A204.1 (cell line): Measurements from ENCODE around the gene MGLL.

Experiments used
- FAIRE-seq: peaks from 2 replicates; lab custom pipeline; 2012; peaks lifted over from hg19 to GRCh38; lab: Jason Lieb, UNC

Gene MGLL

DNA sequence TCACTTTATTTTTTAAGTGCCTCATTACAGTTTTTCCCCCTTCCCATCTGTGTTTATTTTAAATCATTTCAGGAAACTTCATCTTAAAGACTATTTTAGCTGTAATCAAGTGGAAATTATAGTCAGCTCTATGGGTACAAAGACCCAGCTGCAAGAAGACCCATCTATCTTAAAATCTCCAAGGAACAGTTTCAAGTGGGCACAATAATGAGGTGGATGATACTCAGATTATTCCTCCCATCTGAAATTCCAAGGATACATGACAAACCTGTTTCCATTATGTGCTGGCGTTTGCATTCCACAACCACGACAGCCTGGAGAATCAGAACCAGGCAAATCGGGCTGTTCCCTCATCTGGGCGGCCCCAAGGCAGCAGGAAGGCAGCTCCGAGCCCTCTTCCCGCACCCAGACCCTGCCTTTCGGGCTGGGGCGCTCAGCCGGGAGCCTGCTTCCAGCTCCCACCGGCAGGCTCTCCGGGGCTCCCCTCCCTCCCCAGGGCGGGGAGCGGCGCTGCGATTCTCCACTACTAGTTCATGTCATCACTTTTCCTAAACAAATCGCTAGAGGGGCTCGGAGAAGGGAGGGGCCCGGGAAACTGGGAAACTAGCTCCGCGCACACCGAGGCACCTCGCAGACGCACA is at the start of gene MGLL:
TSS of gene MGLL (minus strand) at position 475 of the 641 bp plus-strand sequence. CDS start at position 278, 197 bp downstream.
- no peak for FAIRE-seq

DNA sequence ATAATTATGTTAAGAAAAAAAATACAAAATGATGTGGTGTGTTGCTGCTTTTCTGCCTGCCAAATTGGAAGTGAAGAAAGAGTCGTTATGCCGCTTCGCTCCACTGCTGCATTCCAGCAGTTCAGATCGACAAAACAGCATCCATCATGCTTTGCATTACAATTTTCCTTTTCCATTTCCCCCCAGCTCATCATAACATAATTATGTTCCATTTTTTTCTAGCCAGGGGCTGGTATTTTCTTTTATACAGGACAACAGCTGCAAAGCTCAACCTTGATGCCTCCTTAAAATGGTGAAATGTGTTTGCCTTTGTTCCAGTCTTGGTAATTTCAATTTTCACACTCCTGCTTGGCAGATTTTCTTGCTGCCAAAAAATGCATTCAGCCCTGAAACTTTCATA is 47.8 kb upstream of the MGLL start:
- no peak for FAIRE-seq

DNA sequence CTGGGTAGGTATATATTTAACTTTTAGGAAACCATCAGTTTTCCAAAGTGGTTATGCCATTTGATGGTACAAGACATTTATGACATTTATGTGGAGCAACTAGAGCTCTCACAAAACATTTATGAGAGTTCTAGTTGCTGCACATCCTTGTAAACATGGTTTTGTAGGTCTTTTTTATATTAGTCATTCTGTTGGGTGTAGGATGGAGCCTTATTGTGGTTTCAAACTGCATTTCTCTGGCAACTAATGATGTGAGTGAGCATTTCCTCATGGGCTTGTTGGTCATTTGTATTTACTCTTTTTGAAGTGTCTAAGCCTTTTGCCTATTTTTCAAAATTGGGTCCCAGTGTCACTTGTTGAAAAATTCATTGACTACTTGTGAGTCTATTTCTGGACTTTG is 45.7 kb upstream of the MGLL start:
- no peak for FAIRE-seq

DNA sequence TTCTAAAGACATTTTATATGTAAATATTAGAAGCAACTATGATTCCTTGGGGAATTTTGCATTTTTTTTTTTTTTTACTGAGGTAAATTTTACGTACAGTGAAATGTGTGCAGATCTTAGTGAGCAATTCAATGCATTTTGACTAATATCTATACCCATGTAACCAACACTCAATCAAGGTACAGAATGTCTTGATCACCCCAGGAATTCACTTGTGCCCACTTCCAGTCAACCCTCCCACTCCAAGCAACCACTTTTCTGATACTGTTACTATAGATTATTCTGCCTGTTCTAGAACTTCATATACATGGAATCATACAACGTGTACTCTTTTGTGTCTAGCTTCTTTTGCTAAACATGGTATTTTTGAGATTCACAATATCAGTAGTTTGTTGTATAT is 45.1 kb upstream of the MGLL start:
- FAIRE-seq = no peak

DNA sequence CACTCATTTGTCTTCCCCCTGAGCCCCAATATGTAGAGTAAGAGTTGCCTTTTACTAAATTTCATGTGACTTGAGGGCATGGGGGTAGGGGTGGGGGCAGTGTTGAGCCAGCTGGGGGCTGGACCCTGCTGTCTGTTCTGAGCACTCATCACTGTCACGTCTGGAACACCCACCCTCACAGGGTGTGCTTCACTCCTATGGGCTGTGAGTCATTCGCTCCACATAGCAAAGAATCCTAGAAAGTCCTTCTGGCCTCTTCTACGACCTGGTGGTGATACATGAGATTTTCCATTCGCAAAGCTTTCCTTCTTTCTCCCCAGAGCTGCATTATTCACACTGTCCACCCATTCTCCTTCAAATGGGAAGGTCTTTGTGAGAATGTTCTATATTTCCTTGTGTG is 43.6 kb upstream of the MGLL start:
- no peak for FAIRE-seq

DNA sequence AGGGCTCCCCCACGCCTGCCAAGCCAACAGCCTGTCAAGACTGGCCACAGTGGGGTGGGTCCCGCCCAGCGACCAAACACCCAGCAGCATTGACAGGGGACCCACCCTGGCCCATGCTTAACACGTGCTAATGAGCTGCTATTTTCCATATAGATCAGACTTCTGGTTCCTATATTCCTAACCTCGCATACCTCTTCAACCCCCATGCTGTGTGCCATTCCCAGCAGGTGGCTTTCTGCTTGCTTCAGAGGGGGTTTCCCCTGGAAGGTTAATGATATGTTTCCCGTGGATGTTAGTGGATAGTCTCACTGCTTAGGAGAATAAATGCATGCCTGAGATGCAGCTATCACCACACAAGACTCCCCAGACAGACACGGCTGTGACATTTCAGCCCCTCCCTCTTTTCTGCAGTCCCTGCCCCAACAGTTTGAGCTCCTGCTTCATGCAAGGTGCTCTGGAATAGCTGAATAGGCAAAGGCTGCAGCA is 37.9 kb upstream of the MGLL start:
- FAIRE-seq = no peak

DNA sequence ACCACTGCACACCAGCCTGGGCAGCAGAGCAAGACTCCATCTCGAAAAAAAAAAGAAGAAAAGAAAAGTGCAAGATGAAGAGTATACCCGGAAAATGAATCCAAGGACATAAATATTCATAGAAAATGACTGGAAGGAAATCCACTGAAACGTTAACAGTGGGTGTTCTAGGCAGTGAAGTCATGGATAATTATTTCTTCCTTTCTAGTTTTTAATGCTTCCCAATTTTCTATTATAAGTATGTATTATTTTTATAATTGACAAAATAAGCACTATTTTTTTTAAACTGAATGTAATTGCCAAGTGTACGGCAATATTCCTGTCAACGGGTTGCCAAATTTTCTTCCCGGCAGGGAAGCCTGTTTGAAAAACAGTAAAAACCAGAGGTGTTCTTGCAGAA is 37.4 kb upstream of the MGLL start:
- FAIRE-seq = no peak

DNA sequence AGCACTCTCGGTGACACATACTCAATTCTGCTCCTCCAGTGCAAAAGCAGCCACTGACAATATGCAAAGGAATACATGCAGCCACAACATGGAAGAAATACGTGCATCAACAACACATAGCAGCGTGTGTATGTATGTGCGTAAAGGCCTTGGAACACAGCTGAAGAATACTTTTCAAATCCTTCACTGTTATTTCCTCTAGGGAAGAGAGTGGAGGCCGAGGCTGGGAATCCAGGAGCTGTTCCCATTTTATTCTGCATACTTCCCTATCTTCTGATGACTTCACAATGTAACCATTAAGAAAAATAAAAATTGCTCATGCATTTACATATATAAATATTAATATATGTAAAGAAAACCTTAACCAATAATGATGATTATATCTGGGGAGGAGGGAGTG is 36.6 kb upstream of the MGLL start:
- FAIRE-seq = no peak

DNA sequence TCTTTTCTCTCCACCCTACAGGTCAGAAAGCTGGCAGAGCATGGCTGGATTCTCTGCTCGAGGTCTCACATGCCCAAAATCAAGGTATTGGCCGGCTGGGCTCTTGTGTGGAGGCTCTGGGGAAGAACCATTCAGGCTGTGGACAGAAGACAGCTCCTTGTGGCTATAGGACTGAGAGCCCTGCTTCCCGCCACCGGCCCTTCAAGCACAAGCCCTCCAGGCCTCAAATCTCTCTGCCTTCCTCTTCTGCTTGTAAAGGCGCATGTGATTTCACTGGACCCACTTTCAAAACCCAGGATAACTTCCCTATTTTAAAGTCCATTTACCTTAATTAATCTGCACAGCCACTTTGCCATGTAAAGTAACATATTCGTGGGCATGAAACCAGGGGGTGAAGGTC is 36.2 kb upstream of the MGLL start:
- FAIRE-seq = no peak

DNA sequence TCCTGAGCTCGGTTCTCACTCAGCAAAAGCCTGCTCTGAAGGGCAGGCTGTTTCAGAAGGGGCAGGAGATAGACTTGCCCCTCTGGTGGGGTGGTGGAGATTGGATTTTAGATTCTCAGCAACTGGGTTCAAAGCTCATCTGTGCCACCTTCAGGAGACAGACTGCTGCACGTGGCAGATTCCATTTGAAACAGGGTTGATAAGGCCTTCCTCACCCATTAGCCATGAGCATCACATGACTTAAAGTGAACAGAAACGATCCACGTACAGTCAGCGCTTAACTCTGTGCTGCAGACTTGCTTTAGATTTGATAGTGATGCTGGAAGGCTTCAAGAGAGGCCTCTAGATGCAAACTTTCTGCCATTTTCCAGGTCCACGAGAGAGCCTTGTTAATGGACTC is 35.0 kb upstream of the MGLL start:
- FAIRE-seq = no peak

DNA sequence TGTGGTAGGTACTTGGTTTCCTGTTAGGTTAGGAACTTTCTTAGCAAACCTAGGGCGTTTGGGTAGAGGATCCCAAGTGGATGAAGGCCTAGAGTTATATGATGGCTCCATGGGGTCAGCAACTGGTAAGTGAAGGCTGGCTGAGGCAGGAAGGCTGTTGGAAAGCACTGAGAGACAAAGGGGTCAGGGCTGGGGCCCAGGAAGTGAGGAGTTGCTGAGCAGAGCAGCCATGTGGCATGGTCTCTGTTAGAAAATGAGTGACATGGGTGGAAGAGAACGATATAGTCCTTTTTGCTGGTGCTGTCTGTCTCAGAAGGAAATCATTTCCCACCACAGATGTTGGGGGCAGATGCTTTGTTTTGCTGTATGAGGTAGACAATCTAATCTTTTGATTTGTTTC is 34.5 kb upstream of the MGLL start:
- no peak for FAIRE-seq

DNA sequence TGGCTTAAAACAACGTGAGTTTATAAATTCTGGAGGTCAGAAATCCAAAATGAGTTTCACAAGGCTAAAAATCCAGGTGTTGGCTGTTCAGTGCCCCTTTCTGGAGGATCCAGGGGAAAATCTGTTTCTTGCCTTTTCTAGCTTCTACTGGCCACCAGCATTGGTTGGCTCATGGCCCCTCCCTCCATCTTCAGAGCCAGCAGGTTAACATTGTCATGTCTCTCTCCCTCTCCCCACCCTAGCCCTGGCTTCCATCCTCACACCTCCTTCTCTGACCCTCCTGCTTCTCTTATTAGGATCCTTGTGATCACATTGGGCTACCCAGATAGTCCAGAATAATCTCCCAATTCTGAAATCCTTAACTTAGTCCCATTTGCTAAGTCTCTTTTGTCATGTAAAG is 32.9 kb upstream of the MGLL start:
- no peak for FAIRE-seq

DNA sequence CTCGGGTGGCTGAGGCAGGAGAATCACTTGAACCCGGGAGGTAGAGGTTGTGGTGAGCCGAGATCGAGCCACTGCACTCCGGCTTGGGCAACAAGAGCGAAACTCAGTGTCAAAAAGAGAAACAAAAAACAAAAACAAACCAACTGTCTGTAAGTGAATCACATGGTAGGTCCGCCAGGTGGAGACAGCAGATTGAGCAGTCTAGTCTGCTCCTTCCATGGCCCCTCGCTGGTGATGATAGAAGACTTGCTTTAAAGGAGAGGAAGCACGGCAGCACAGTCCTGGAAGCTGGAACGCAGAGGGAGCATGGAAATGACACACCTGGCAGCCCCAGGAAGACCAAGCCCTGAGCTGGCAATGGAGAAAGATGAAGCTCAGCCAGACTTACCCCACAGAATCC is 31.4 kb upstream of the MGLL start:
- FAIRE-seq = no peak

DNA sequence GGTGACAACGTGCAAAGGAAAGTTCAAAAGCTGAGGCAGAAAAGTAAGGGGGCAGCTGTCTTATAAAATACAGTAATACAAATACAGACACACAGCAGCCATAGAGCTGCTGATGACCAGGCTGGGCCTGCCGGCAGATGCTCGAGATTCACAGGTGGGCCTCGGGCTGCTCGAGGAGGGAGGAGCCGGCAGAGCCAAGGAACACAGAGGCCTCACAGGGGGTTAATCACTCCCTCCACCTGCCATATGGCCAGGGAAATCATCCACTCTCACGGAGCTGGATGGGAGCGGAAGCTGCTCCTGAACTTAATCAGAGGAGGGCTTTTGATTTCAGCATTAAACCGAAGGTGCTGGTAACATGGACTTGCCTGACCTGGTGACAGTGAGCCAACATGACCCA is 29.6 kb upstream of the MGLL start:
- no peak for FAIRE-seq

DNA sequence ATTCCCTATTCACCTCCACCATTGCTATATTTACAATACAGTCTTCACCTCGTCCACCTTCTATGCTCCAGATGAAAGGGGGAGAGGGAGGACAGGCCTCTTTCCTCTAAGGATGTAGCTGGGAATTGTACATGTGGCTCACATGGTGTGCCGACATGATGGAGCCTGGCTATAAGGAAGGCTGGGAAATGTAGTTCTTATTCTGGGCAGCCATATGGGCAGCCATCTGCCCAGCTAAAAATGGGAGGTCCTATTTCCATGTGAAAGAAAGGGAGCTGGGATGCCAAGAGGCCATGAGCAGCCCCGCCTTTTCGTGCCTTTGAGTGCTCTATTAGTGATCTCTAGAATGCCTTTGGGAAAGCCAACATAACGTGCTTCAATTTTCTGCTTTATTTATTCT is 27.1 kb upstream of the MGLL start:
- FAIRE-seq = no peak

DNA sequence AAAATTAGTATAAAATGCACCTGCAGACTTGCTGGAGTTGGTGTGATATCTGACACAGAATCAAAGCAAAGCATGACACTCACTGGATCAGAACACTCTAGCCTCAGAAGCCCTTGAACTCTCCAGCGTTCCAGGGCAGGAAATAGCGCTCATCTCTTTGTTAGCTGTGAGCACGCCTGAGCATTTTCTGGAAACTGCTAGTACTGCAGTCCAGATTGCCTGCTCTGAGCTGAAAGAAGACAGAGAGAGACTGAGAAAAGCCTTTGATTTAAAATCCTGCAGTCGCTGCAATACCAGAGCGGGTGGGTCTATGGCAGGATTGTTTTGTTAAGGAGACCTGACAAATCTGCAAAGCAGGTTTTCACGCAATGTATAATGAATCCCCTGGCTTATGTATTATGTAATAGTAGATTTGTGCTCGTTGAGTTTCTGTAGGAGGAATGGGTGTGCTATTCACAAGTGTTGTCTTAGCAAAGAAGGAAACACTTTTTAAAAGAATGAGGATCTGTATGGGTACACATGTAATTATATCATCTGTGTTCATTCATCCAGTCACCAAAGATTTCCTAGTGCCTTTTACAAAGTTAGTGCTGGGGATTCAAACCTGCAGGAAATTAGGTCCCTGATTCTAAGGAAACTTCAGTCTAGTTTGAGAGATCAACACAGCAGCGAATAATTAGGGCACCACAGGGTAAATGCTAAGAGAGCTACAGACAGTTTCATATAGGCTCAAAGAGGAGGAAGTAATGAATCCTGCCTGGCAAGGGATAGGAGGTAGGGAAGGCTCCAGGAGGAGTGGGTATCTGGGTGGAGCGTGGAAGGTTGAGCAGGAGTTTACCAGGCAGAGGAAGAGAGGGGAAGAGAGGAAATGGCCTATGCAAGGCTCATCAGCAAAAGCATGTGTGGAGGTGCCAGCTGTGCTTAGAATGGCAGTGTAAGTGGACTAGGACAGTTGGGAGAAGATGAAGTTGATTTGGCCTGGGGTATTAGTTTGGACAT is 26.1 kb upstream of the MGLL start:
- no peak for FAIRE-seq

DNA sequence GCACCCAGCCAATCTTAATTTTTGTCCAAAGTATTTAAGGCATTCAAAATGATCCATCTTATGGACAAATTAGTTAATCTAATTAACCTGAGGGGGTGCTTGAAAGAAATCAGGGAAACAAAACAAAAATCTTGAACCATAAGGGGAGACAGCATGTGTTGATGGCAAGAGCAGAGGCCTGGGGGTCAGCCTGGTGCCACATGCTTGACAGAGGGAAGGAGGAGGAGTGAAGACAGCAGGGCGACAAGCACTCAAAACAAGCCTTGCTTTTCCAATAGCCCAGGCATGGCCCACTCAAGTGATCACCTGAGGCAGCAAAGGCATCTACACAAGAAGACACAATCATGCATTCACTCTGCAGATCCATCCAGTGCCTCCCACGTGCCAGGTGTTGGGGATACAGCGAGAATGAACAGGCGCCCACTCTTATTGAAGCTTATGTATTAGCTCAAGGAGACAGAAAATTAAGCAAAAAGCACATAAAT is 25.0 kb upstream of the MGLL start:
- no peak for FAIRE-seq

DNA sequence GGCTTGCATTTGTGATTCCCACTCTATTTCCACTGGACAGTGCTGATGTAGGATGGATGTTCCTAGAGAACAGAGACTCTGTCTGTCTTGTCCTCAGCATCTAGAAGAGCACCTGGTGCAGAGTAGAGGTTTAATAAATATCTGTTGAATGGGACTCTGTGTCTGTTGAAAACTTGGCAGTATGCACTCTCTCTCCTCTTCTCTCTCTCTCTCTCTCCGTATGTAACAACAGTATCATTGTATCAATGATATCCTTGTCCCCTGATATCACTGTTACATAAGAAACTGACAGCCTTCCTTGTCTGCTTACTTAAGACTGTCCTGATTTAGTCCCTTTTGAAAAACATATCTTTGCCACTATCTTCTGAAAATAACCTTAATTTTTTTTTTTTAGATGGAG is 24.3 kb upstream of the MGLL start:
- no peak for FAIRE-seq

DNA sequence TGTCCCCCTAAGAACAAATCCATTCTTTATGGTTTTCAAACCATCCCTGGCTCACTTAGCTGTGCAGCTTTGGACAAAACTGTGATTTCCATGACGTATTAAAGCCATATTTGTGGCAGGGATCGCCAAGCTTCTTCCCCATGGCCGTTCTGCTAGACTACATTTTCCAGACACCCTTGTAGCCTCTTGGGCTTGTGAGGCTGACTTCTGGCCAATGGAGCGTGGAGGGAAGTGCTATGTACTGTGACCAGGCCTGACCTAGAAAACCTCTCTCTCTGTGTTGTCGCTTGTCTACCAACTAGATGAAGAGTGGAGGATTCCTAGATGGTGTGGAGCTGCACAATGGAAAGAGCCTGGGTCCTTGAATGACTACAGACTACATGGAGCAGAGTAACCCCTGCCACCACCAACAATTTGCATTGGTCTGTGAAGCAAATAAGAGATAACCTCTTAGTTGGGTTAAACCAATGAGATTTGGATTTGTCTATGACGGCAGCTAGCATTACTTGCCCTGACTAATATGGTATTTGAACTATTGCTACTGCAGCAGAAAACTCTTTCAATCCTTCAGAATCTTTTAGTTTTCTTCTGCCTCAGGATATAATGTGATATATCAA is 22.1 kb upstream of the MGLL start:
- no peak for FAIRE-seq

DNA sequence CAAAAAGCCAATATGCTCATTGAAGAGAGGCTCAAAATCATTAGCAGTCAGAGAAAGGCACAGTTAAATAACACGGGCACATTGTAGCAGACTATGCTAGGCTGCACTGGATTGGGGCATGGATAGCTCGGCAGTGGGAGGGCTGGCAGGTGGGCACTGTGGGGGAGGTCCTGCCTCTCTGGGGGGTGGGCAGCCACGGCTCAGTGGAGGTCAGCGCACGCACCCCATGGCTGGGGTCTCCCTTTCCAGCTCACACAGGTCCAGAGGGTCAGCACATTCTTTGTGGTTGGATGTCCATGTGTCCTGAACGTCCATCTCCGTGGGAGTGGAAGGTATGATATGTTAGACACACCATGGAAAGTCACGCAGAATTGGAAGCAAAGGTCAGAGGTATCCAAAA is 18.4 kb upstream of the MGLL start:
- no peak for FAIRE-seq

DNA sequence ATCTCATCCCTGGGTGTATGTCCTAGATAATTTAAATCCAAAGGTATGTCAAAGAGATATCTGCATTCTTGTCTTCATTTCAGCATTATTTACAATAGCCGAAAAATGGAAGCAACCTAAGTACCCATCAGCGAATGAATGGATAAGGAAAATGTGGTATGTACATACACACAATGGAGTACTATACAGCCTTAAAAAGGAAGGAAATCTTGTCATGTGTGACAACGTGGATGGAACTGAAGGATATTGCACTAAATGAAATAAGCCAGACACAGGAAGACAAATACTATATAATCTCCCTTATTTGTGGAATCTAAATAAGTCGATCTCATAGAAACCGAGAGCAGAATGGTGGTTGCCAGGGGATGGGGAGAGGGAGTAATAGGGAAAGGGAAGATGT is 16.8 kb upstream of the MGLL start:
- FAIRE-seq = no peak

DNA sequence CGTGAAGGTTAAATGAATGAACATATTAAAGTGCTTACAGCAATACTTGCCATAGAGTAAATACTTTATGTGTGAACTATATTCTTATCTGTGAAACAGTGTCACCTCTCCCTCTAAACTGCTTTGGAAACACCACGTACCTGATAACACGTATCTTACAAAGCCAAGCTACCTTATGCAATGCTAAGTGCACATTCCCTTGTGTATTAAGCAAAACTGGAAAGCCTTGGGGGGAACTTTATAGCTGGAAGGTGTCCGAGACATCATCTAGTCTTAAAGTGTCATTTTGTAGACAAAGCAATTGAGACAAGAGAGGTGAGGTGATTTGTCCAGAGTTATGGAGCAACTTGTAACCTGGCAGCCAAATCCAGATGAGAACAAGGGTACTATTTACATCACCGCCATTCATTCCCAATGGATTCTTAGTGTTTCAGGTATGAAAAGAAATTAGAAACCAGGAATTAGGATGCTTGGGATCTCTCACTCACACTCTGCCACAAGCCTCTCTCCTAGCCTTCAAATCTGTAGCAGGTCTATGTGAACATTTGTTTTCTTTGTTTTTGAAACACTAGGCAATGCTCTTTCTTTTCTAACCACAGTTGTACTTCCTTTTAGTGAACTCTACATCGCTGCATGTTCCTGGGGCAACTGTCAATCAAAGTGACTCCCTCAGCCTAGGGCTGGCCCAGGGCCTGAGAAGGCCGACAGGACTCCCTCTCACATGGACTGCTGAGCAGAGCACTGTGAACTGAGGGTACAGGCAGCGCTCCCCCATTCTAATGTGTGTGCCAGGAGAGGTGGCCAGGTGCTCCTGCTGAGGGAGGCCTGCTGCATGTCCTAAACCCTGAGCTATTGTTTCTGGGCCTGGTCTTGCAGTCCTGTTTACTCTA is 13.9 kb upstream of the MGLL start:
- no peak for FAIRE-seq
